Fibroblast of peridontal ligament (primary cell): ENCODE measurements around the gene GPRC5B.
A peak's percentile ranks its signal among the peaks of the same experiment; 100 is the strongest.

Source experiments
- DNase-seq: peaks from one replicate; pipeline ENCODE4 v3.0.0-alpha.2; 2010; ENCODE audit errors: extremely low read depth

The GPRC5B gene

GRCh38 chr16:19872179-19872863 is 12.3 kb downstream of the GPRC5B start:
- DNase-seq = no peak

GRCh38 chr16:19871721-19872120 is 12.9 kb downstream of the GPRC5B start:
- no peak for DNase-seq

GRCh38 chr16:19868421-19868820 is 16.2 kb downstream of the GPRC5B start:
- no peak for DNase-seq

- no peak for DNase-seq
Observed at GRCh38 chr16:19864566-19864965, 20.1 kb downstream of the GPRC5B start.

DNA sequence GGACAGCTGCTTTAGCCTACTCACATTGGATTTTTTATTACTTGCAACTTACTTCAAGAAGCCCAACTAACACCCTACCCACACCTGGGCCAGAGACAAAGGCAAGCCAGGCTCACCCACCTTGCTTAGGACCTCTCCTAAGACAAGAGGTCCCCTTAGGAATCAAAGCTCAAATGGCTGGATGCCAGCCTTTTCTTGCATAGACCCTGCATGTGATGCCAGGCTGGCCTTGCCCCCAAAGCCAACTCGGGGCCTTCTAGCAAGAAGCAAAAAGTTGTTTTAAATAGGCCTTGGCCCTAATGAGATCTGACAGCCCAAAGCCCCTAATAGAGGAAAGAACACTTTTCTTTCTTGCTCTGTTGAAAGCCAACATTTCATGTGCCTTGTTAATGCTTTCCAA is 20.7 kb downstream of the GPRC5B start:
- DNase-seq = no peak

DNA sequence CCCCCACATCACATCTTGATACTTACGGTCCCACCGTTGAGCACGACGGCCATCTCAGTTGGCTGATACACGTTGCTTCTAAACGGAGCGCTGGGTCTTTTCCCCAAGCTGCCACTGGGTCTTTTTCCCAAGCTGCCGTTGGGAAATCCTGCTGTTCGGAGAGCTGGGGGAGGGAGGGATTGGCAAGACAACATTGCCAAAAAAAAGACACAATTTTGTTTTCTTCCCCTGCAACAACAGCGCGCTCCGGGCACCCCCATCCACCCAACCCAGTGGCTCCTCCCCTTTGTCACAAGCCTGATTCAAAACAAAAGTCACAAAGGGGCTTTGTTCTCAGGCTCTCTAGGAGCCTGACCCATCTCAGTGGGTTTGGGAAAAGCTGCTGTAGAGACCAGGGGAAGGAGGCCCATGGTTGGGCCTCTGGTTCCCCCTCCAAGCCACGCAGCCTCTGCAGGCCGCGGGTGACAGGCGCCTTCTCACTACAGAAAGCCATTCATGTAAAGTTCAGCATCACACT is 22.8 kb downstream of the GPRC5B start:
- no peak for DNase-seq

DNA sequence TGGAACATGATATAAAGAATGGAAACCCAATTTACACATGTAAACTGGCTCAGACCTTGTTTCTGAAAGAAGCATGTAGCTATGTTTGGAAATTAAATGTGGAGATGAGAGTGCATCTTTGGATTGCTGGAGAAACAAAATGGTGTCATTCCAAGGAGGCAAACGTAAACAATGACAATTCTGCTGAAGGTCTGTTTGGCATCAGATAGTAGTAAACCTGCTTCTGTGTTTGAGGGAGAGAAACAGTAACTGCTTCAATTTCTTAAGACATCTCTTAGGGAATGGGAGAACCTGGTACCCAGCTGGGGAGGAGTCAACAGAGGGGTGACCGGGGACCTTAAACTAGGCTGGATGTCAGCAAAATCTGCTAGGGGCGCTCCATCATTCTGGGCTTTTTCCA is 23.5 kb downstream of the GPRC5B start:
- DNase-seq = no peak

DNA sequence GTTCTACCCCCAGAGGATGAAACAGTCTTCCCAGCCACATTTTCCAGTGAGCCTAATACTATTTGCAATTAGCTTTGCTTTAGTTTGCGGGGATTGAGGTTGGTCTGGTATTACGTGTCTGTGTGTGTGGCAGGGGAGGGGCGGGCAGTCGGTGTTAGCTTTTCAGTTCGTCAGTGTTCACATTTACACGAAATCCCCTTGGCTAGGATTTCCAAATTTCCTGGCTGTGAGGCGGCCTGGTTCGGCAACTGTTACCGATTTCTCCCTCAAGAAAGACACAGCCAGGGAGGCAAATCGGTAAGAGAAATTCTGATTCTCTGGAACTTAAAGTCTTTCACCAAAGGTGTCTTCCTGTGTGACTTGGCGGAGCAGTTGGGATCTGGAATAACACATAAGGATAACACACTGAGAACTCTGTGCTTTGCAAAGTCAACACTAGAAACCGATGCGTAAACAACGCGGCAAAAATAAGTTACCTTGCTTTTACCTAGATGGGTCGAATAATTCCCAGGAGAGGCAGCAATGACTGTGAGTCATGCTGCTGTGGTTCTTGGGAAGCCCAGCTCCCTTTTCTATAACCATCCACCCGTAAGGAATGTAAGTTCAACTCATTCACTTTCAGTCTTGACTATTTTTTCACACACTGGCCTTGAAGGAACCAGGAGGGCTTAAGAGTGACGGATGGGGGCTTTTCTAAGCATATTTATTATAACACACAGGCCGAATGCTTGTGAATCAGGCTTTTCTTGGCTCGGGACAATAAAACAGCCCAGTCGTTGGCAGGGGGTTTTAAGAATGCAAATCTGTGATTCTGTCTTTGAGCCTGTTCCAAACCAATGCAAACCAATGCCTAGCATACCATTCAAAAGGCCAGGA is 24.2 kb downstream of the GPRC5B start:
- peak; percentile 63 for DNase-seq

GRCh38 chr16:19859603-19860002 is 25.0 kb downstream of the GPRC5B start:
- no peak for DNase-seq

GRCh38 chr16:19859166-19859565 is 25.5 kb downstream of the GPRC5B start:
- no peak for DNase-seq

DNA sequence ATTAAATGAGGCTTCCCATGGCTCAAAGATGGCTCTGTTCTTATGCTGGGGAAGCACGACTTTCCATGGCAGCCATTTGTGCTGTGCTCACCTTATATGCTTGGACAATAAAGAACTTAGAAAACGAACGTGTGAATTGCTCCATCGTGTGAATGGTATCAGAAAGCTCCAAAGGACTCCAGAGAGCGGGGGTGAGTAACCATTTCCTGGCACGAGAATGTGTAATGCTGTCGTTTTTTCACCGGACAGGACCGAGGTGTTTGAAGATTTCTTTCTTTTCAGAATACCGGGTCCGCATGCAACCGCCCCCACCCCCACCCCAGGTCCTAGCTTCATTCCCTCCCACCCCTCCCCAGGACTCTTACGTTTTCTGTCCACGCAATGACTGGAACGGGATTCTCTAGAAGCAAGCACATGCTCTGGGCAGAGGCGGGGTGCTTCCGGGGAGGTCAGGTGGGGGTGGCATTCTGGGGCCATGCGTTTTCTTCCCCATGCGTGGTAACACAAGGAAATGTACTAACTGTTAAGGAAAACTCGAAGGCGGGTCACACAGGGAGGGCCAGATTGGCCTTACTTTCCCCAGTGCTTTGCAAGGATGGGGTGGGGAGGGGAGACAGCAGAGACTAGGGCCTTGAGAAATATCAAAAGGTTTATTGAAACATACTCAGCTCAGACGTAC is 26.2 kb downstream of the GPRC5B start:
- DNase-seq = no peak

GRCh38 chr16:19857593-19858339 is 26.9 kb downstream of the GPRC5B start:
- DNase-seq = no peak

DNA sequence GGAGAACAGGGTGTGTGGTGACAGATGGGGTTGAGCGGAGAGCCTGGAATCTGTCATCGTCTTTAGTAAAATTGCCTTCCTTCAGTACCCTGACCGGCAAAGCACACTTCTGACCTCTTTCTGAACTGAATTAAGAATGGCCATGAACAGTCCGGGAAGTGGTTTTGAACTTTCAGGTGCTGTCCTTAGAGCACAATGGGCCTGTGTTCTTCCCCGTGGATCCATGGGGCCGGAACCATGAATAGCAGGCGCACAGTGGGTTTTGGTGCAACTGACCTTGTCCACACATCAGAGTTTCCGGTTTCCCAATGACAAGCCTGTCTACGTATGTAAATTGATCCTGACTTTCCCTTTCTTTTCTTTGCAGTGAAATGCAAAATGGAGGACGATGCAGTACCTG is 28.5 kb downstream of the GPRC5B start:
- DNase-seq = no peak

- DNase-seq = no peak
Observed at GRCh38 chr16:19854543-19854876, 30.1 kb downstream of the GPRC5B start.

- no peak for DNase-seq
Observed at GRCh38 chr16:19853742-19854542, 30.7 kb downstream of the GPRC5B start.

GRCh38 chr16:19853132-19853741 is 31.4 kb downstream of the GPRC5B start:
- no peak for DNase-seq

DNA sequence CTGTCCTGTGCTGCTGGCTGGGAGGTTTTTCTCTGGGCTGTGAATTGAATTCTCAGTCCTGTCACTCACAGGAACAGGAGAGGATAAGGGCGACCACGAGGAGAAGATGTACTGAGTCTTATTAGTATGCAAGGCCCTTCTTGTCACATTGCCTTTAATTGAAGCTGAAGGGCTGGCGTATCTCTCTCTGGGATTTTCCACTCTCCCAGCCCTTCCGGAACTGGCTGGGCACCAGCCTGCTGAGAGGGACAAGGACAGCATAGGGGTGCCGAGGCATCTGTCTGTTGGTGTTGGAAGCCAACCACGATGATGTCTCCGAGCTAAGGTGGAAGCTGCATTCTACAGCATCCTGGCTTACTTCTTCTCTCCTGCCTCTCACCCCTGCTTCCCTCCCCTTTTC is 33.2 kb downstream of the GPRC5B start:
- DNase-seq = no peak

- no peak for DNase-seq
Observed at GRCh38 chr16:19850131-19850817, 34.4 kb downstream of the GPRC5B start.

DNA sequence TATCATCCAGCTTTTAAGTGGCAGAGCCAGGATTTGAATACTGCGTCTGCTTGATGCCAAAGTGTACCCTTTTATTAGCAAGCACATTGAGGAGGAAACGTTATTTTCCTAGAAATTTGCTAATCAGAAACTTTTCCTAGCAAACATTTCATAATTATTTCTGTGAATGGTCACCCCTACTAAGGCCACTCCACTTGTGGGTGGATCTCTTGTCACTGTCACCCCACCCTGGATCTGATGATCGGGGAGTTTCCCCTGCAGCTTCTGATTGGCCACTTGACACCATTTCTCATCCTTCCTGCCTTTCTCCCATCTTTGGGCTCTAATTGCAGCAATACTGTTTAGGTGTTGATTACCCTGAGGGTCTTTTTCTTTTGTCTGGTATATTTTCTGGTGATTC is 35.9 kb downstream of the GPRC5B start:
- DNase-seq = no peak

GRCh38 chr16:19846436-19846835 is 38.2 kb downstream of the GPRC5B start:
- DNase-seq = no peak
